ENCODE results near the gene SMARCC2.
"Not testable (repeated sequence)": the region's sequence is repeated elsewhere in the genome, so short reads cannot be mapped to it uniquely, and the experiment has no call there.

Gene SMARCC2

GRCh38 chr12:56118688-56119357 is 70.5 kb downstream of the SMARCC2 start:
- Histone ChIP-seq H3K9me3 (no peaks in the 10 kb centered on the region), H3K36me3 (peaks cover 8% of the 10 kb centered on the region), H3K4me3 (ENCODE audit: low read depth, low read length) (peak overlapping the region; percentile 96), H3K4me1 (peaks cover 8% of the 10 kb centered on the region), H3K27me3 (no peaks in the 10 kb centered on the region)
- DNase-seq: no peak
- TF ChIP-seq CTCF (IDR thresholded peaks at IDR 0.05; ENCODE audit: low read depth, low read length): no peak

GRCh38 chr12:56117778-56118687 is 71.2 kb downstream of the SMARCC2 start, which contains the start of gene ZC3H10:
ZC3H10 (plus strand) TSS chr12:56118266; CDS start chr12:56120563, 2,297 bp downstream.
- Histone ChIP-seq H3K36me3 (peaks cover 8% of the 10 kb centered on the region), H3K9me3 (no peaks in the 10 kb centered on the region), H3K27me3 (no peaks in the 10 kb centered on the region), H3K4me1 (peaks cover 11% of the 10 kb centered on the region), H3K4me3 (ENCODE audit: low read depth, low read length) (peak within 1 kb of the TSS; percentile 96)
- peak; percentile 47 for TF ChIP-seq CTCF (IDR thresholded peaks at IDR 0.05; ENCODE audit: low read depth, low read length)
- DNase-seq: peak; percentile 99

GRCh38 chr12:56117082-56117706 is 72.1 kb downstream of the SMARCC2 start:
- H3K4me3 ChIP-seq (ENCODE audit: low read depth, low read length): peak overlapping the region; percentile 96
- peaks cover 11% of the 10 kb centered on the region for H3K4me1 ChIP-seq
- not testable (repeated sequence) for H3K9me3 ChIP-seq, DNase-seq, H3K27me3 ChIP-seq
- H3K36me3 ChIP-seq: peaks cover 15% of the 10 kb centered on the region

- no peak for TF ChIP-seq CTCF (IDR thresholded peaks at IDR 0.05; ENCODE audit: low read depth, low read length)
- peak; percentile 93 for DNase-seq
- H3K9me3 ChIP-seq: no peaks in the 10 kb centered on the region
- H3K36me3 ChIP-seq: peaks cover 21% of the 10 kb centered on the region
- H3K27me3 ChIP-seq: no peaks in the 10 kb centered on the region
- peaks cover 11% of the 10 kb centered on the region for H3K4me1 ChIP-seq
- peak within 1 kb of the TSS; percentile 96 for H3K4me3 ChIP-seq (ENCODE audit: low read depth, low read length)
These were observed 72.8 kb downstream of the SMARCC2 start, which contains the start of gene RPL41 for GRCh38 chr12:56116267-56117081. RPL41 (plus strand) TSS chr12:56116633.

GRCh38 chr12:56115329-56115728 is 74.0 kb downstream of the SMARCC2 start:
- H3K27me3 ChIP-seq: no peaks in the 10 kb centered on the region
- H3K4me1 ChIP-seq: peaks cover 11% of the 10 kb centered on the region
- peak overlapping the region; percentile 96 for H3K4me3 ChIP-seq (ENCODE audit: low read depth, low read length)
- H3K36me3 ChIP-seq: peaks cover 31% of the 10 kb centered on the region
- DNase-seq: no peak
- H3K9me3 ChIP-seq: no peaks in the 10 kb centered on the region
- TF ChIP-seq CTCF (IDR thresholded peaks at IDR 0.05; ENCODE audit: low read depth, low read length): no peak

- H3K27me3 ChIP-seq: no peaks in the 10 kb centered on the region
- DNase-seq: no peak
- TF ChIP-seq CTCF (IDR thresholded peaks at IDR 0.05; ENCODE audit: low read depth, low read length): no peak
- peaks cover 8% of the 10 kb centered on the region for H3K4me1 ChIP-seq
- H3K36me3 ChIP-seq: peaks cover 44% of the 10 kb centered on the region
- no peak overlapping the region for H3K4me3 ChIP-seq (ENCODE audit: low read depth, low read length)
- no peaks in the 10 kb centered on the region for H3K9me3 ChIP-seq
These were observed 75.2 kb downstream of the SMARCC2 start for GRCh38 chr12:56114084-56114483.

All from BE2C (cell line).